Measurements from ENCODE around the gene MGARP.
A peak's percentile ranks its signal among the peaks of the same experiment; 100 is the strongest.

MGARP gene

DNA sequence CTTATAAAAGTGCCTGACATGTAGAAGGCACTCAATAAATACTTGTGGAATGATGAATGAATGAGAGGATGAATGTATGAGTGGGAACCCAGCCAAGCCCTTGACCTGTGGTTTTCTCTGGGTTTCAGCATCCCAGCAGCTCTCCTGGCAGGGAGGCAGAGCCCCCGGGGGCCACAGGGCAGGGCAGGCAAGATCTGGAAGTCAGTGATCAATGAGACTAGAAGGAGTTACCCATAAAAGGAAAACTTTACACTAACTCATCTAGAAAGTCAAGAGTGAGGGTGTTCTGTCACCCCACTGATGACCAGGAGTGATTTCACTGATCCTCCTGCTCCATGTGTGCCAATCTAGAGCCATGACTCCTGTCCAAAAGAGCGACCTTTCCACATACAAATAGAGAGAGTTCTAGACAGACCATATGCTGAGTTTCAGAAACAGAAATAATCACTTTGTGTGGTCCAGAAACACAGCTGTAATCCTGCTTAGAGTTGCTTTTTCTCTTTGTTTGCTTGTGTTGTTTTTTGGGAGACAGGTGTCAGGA, 37.4 kb downstream of the MGARP start:
- no peak for DNase-seq

DNA sequence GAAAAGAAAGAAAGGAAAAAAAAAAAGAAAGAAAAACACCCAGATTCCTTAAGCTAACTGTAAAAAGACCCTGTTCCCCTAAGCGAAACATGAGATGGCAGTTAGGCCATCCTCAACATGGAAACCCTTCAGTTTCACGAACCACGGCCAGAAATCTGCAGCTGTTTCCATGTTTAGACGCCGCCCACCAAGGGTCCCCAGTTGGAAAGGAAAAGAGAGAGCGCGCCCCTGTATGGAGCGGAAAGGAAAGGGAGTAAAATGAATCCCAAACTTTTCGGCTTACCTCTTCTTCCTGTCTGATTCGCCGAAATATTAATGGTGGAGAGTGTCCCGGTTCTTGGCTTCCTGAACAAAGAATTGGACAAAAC, 38.3 kb downstream of the MGARP start:
- no peak for DNase-seq

DNA sequence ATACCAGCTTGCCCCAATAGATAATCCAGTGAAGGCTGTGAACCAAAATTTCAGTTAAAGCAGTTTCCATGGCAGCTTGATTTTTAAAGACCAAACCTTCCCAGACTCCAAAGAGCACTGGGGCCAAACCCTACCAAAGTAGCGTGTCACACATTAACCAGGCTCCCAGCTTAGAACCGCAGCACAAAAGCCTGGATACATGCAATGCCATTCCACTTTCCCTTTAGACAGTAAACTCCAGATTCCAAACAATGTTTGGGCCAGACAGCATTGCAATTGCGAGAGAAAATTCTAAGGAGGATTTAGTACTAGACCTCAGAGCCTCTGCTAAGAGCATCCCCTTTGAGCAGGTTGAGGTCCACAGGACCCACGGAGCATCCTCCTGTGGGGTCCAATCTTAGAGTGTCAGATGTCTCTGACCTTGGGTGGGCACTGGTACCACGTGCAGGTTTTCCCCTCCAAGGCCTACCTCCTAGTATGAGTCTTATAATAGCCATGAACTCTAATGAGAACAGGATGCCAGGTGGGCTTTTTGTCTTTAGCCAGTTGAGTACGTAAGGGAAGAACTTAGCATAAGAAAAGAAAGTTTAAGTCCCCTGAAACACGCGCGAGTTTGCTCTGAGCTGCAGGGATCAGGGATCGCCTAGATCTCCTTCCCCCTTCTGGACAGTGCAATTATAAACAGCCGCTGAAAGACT, 38.8 kb downstream of the MGARP start:
- no peak for DNase-seq

DNA sequence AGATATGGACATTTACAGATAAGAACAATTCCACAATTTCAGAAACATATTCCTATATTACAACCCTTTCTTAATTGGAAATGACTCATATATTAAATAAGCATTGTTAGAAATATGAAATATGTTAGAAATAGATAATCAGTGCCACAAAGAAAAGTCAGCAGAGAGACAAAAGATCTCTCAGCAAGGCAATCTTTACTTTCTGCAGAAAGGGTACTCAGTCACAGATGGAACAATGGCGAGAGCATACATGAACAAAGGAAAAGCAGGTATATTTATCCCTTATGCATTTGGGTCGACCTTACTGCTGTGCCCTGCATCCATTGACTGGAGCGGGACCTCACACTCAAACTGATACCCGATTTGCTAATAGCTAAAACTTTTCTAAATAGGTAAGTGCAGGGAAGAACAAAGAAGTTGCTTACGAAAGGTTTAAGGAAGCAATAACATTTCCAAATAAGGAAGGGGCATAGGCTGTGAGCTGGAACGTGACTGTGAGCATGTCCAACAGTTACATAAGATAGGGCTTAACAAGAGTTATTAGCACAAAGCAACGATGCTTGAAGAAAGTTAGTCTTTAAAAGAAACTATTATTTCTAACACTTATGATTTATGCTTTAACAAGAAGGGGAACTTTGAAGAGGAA, 40.8 kb downstream of the MGARP start:
- DNase-seq = no peak

DNA sequence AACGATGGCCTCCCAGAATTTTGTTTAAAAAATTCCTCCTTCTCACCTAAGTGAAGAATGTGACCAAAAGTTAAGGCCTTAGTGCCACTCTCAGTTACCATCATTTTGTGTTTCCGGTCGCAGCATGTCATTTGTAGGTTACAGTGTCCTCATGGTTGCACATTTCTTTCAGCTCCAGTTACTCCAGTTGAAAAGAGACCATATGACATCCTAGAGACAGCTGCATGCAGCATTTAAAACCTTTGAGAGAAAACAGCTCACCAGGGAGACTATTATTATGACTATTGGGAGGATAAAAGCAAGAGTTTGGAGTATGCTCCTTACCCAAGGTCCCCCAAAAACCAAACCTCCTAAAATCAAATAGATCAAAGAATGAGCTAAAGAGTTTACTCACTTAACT, 45.8 kb downstream of the MGARP start:
- no peak for DNase-seq

DNA sequence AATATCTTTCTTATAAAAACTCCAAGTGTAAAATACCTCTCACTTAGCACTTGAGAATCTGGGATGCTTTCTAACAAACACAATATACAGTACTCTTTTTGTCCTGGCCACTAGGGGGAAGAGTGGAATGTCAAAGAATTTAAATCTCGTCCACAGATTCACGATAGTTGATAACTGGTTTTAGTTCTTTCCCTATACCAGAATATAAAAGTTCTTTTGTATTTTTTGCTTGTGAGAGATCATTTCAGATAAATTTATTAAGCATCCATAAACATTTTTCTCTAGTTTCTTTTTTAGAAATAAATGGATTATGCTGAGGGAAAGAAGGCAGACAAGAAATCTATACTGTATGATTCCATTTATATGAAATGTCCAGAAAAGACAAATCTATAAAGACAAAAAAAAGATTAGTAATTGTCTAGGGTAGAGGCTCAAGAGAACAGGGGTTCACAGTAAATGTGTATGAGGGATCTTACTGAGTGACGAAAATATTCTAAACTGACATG, 50.4 kb downstream of the MGARP start:
- peak; percentile 66 for DNase-seq

DNA sequence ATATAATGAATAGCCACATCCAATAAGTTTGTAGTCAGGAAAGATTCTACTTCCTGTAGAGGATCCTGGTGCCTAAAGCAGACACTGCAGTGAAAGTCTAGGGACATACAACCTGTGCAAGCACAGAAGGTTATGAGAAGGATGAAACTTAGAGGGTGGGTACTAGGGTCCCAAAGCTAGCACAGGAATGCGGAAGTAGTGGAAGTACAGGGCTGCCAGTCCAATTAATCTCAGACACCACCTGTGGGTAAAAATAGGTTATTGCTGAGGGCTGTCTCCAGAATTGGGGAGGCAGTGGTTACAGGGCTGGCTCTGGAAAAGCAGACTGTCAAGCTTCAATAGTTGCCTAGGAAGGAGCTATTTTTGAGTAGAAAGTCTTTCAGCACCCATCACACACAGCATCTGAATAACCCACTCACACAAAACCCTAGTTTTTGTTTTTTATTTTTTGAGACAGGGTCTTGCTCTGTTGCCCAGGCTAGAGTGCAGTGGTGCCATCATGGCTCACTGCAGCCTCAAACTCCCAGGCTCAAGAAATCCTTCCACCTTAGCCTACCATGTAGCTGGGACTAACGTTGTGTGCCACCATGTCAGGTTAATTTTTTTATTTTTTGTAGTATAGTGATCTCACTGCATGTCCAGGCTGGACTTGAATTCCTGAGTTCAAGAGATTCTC, 52.2 kb downstream of the MGARP start:
- peak; percentile 20 for DNase-seq

DNA sequence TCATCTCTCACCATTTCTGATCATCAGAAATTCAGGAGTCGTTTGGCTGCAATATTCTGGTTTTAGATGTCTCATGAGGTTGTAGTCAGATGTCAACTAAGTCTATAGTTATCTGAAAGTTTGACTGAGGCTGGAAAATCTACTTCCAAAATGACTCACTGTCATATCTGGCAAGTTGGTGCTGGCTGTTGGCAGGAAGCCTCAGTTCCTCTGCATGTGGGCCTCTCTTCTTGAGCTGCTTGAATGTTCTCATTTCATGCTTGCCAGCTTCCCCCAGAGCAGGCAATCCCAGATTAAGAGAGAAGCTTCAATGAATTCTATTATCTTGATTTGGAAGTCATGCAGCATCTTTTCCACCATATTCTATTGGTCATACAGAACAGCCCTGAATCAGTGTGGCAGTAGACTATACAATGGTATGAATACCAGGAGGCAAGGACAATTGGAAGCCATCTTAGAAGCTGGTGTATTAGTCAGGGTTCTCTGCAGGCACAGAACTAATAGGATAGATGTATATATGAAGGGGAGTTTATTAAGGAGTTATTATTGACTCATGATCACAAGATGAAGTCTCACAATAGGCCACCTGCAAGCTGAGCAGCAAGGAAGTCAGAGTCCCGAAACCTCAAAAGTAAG, 56.2 kb downstream of the MGARP start:
- DNase-seq = no peak

DNA sequence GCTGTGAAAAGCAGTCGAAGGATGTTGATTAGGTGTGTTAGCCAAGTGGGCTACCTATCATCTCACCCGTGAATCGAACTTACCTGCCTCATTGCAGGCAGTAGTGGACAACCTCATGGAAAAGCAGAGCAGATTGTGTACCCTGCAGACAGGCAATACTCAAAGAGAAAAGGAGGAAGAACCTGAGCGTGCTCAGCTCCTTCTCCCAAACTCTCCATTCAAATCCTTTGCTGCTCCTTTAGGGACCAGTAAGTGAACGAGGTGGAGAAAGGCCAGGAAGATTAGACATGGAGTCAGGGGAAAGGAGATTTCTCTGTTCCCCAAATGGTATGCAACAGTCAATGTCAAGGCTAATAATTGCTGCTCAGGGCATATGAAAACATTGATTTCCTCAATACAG, 57.8 kb downstream of the MGARP start:
- no peak for DNase-seq

DNA sequence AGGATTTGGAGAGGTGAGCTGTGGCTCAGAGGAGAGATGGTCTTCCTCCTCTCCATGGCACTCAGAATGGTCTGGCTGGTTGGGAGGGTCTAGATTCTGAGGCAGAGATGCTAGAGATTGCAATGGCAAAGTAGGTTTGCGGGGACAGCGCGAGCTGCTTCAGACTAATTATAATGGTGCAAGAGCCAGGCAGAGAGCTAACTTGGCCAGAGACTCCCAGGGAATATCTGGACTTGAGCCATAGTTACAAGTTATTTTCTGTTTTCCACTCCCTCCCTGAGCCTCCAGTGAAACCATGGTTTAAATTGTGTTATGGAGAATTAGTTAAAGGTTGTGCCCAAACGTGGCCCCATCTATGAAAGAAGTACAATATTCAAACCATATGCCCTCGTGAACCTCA, 58.3 kb downstream of the MGARP start:
- no peak for DNase-seq

DNA sequence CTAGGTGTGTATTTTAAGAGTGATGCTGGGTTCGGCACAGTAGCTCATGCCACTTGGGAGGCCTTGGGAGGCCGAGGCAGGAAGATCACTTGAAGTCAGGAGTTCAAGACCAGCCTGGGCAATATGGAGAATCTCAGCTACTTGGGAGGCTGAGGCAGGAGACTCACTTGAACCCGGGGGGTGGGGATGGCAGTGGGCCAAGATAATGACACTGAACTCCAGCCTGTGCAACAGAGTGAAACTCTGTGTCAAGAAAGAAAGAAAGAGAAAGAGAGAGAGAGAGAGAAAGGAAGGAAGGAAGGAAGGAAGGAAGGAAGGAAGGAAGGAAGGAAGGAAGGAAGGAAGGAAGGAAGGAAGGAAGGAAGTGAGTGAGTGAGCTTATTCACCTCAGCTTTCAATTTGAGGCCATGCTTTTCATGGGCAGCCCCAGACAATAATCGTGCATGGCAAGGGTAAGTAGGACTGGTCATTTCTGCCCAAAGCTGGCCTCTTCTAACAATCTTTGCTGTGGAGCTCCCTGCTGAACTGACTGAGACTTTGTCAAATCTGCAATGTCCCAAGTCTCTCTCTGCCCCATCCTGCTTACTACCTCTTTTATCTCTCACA, 60.5 kb downstream of the MGARP start:
- DNase-seq = no peak

Data from CD4-positive, alpha-beta T cell treated with Interleukin-10 for 1 hour (primary cell).